A673 (cell line): Measurements from ENCODE around the gene MUC20. TPM values are rescaled to one million over a fixed set of nuclear protein-coding genes. Genes with fewer than 3 reads are reported as not detected.

Experiments used
- BruUV-seq: library from RNA; stranded (reverse); fragments of 400-500 nt; replicated peaks from 2 replicates; lab custom pipeline; 2021; lab: Mats Ljungman, UMichigan
- CTCF ChIA-PET: fragments of 300-600 bp; sonication (Branson Sonifier 250); formaldehyde crosslinking; loops from one replicate; lab custom pipeline; 2022; ENCODE audit warnings: antibody characterized with exemption; lab: Charles Lee
- POLR2A ChIA-PET: fragments of 300-600 bp; sonication (Branson Sonifier 250); formaldehyde crosslinking; loops from one replicate; lab custom pipeline; 2022; ENCODE audit warnings: antibody characterized with exemption; ENCODE audit not compliant: low non-redundant PET; lab: Charles Lee
- DNase-seq: peaks from one replicate; pipeline ENCODE4 v3.0.0-alpha.2; 2015; ENCODE audit warnings: low spot score
- H3K27ac ChIP-seq: fragments of 200-600 bp; sonication (generic); 2 replicates; pipeline ENCODE4 v1.5.1; 2016; ENCODE audit warnings: mixed run types, low read depth, mild to moderate bottlenecking, mixed read lengths, antibody characterized with exemption, low read length; ENCODE audit not compliant: poor library complexity, severe bottlenecking
- H3K27me3 ChIP-seq: fragments of 200-600 bp; sonication (generic); replicated peaks from 2 replicates; pipeline ENCODE4 v1.6.1; 2017; ENCODE audit warnings: mixed run types, low read depth, mild to moderate bottlenecking, mixed read lengths, antibody characterized with exemption, low read length; ENCODE audit not compliant: insufficient read depth, poor library complexity
- H3K36me3 ChIP-seq: fragments of 200-600 bp; sonication (generic); 2 replicates; pipeline ENCODE4 v1.6.1; 2016; ENCODE audit warnings: mixed run types, mild to moderate bottlenecking, mixed read lengths, antibody characterized with exemption, low read length; ENCODE audit not compliant: insufficient read depth, poor library complexity, severe bottlenecking
- H3K4me1 ChIP-seq: fragments of 200-600 bp; sonication (generic); 2 replicates; pipeline ENCODE4 v1.6.1; 2017; ENCODE audit warnings: mixed run types, mild to moderate bottlenecking, mixed read lengths, antibody characterized with exemption, low read length; ENCODE audit not compliant: insufficient read depth, poor library complexity, severe bottlenecking
- H3K4me3 ChIP-seq: fragments of 200-600 bp; sonication (generic); 2 replicates; pipeline ENCODE4 v1.5.1; 2016; ENCODE audit warnings: low read depth, mixed run types, mild to moderate bottlenecking, mixed read lengths, low read length; ENCODE audit not compliant: poor library complexity, severe bottlenecking
- H3K9me3 ChIP-seq: fragments of 200-600 bp; sonication (generic); 2 replicates; pipeline ENCODE4 v1.6.1; 2016; ENCODE audit warnings: mixed run types, low read depth, mild to moderate bottlenecking, mixed read lengths, antibody characterized with exemption, low read length; ENCODE audit not compliant: poor library complexity, severe bottlenecking
- CTCF ChIP-seq: fragments of 300-800, 200-600 bp; sonication (generic); conservative IDR thresholded peaks from 2 replicates; pipeline ENCODE4 v1.5.1; 2017; ENCODE audit warnings: low read depth, mild to moderate bottlenecking, antibody characterized with exemption, low read length, moderate library complexity, mixed read lengths
- EZH2 ChIP-seq: fragments of 200-600 bp; sonication (generic); IDR thresholded peaks from 2 replicates; pipeline ENCODE4 v1.6.1; 2017; ENCODE audit warnings: borderline replicate concordance, low read depth, mild to moderate bottlenecking, mixed read lengths, antibody characterized with exemption, low read length; ENCODE audit not compliant: poor library complexity, severe bottlenecking
- intact Hi-C: fragments of 100-400 bp; cut with micrococcal nuclease; formaldehyde crosslinking; loops from one replicate; pipeline ENCODE4 v1.10.0; 2022; ENCODE audit not compliant: unreplicated experiment
- total RNA-seq: library from RNA; stranded (reverse); gene quantifications from 2 replicates; pipeline ENCODE4 v1.2.3, GENCODE V29; 2021

The MUC20 gene
- total RNA-seq, 1 experiment from 2014 or later, result 1.1 TPM

DNA sequence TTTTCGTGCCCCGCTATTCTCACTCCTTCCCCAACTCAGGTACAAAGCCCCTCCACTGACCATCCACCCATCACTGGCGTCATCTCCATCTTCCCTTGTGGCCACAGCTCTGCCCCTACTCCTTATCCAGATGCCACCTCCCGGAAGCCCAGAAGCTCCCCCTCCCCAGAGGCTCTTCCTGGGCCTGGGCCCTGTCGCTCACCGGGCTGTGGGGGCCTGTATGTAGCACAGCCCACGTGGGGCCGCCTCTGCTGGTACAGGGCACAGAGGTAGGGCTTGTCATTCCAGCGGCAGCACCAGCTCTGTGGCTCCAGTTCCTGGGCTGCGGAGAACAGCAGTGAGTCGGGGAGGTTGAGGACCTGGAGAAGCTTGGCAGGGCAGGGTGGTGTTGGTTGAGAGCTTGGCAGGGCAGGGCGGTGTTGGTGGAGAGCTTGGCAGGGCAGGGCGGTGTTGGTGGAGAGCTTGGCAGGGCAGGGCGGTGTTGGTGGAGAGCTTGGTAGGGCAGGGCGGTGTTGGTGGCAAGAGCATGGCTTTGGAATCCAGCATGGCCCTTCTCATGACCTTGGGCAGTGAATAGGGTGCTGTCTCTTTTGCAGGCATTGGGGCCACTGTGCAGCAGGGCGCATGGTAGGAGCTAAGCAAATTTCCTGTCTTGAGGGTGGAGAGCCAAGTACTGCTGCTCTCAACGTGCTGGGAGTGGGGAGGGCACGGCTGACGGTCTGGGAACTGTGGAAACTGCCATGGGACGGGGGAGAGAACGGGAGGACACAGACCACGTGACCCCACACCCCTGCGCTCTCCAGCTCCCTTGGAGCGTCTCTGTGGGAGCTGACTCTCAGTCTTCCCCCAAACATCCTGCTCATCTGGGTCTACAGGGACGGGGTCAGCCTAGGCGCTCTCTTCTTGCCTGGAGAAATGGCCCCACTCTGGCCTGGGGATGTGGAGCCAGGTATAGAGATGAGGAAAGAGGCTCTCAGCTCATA lies 43.4 kb downstream of the MUC20 start:
- H3K27me3 ChIP-seq, result peaks cover 48% of the 10 kb centered on the region
- ChIA-PET CTCF (no interaction called here), POLR2A (no interaction called here)
- TF ChIP-seq CTCF (no peak), EZH2 (no peak)
- BruUV-seq, result no TSS peak
- no peak overlapping the region for H3K27ac ChIP-seq
- no peak for DNase-seq
- H3K36me3 ChIP-seq, result no peaks in the 10 kb centered on the region
- H3K4me1 ChIP-seq, result no peaks in the 10 kb centered on the region
- intact Hi-C loops, result no loop called here
- no peak overlapping the region for H3K4me3 ChIP-seq
- no peaks in the 10 kb centered on the region for H3K9me3 ChIP-seq

DNA sequence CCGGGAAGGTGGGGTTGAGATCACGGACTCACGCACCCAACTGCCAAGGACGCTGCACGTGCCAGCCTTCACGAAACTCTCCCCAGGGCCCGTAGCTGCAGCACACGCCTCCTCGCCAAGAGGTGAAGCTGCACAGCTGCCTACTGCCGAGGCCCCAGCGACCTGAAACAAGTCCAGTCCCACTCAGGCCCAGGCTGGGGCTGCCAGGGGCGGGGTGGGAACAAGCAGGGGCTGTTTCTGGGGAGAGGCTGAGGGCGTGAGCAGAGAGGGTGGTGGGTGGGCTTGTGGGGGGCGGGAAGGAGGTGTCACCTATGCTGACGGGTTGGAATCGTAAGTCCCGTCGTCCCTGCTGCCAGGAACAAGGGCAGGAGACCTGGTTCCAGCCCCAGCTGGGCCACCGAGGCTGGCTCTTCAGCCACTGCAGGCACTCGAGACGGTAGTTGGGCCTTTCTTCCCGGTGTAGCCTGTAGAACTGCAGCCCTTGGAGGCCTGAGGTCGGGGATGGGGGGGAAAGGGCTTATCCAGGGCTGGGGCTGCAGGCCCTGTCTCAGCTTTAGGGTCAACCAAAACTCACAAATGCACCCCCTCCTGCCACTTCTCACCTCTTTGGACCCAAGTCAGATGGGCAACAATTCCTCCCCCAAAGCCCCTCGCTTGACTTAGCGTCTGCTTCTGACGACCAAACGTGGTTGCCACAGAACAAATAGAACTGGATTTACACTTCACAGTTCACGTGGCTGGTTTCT lies 44.4 kb downstream of the MUC20 start:
- Histone ChIP-seq H3K4me1 (no peaks in the 10 kb centered on the region), H3K27ac (no peak overlapping the region), H3K27me3 (peaks cover 38% of the 10 kb centered on the region), H3K9me3 (no peaks in the 10 kb centered on the region), H3K36me3 (no peaks in the 10 kb centered on the region), H3K4me3 (no peak overlapping the region)
- intact Hi-C loops, result no loop called here
- TF ChIP-seq EZH2 (no peak), CTCF (no peak)
- ChIA-PET CTCF (no interaction called here), POLR2A (no interaction called here)
- BruUV-seq, result no TSS peak
- no peak for DNase-seq

GRCh38 chr3:195766671-195767070 lies 45.9 kb downstream of the MUC20 start:
- ChIA-PET CTCF (no interaction called here), POLR2A (no interaction called here)
- no peak overlapping the region for H3K4me3 ChIP-seq
- H3K4me1 ChIP-seq, result no peaks in the 10 kb centered on the region
- no peak for DNase-seq
- no TSS peak for BruUV-seq
- TF ChIP-seq CTCF (no peak), EZH2 (no peak)
- H3K9me3 ChIP-seq, result no peaks in the 10 kb centered on the region
- H3K27me3 ChIP-seq, result peaks cover 23% of the 10 kb centered on the region
- no peak overlapping the region for H3K27ac ChIP-seq
- H3K36me3 ChIP-seq, result no peaks in the 10 kb centered on the region
- intact Hi-C loops, result no loop called here
